Breast epithelium (tissue), 3 donors: ENCODE measurements around the gene BAZ2B.

ENCODE experiments used
- POLR2AphosphoS5 ChIP-seq, 3 donors: sonication (generic); formaldehyde crosslinking; IDR thresholded peaks; one replicate each; pipeline ENCODE4 v1.6.1; 2017; ENCODE audit warnings: antibody characterized with exemption in 3 of 3
- TF ChIP-seq, protein P1 (sequence below), 3 donors: fragments of 450-650 bp; IDR thresholded peaks; one replicate each; pipeline ENCODE4 v1.5.1; 2016 to 2017; ENCODE audit warnings: antibody characterized with exemption in 3 of 3, mild to moderate bottlenecking in 3 of 3, moderate library complexity in 3 of 3

DNA sequence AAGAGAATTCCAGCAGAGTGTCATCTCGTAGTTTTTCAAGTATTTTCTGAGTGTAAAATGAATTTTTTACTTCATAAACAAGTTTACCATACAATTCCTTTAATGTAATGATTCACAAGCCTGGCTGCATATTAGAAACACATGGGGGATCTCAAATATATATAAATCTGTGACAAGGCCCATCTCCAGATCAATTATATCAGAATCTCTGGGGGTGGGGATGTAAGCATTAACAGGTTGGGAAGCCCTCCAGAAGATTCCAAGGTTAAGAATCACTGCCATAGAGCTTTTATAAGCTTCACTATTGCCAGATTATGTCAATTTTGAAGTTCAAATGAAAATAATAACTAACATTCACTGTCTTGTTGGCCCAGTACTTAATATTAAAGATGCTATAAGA lies 111.2 kb downstream of the BAZ2B start:
- TF ChIP-seq, protein P1, sequence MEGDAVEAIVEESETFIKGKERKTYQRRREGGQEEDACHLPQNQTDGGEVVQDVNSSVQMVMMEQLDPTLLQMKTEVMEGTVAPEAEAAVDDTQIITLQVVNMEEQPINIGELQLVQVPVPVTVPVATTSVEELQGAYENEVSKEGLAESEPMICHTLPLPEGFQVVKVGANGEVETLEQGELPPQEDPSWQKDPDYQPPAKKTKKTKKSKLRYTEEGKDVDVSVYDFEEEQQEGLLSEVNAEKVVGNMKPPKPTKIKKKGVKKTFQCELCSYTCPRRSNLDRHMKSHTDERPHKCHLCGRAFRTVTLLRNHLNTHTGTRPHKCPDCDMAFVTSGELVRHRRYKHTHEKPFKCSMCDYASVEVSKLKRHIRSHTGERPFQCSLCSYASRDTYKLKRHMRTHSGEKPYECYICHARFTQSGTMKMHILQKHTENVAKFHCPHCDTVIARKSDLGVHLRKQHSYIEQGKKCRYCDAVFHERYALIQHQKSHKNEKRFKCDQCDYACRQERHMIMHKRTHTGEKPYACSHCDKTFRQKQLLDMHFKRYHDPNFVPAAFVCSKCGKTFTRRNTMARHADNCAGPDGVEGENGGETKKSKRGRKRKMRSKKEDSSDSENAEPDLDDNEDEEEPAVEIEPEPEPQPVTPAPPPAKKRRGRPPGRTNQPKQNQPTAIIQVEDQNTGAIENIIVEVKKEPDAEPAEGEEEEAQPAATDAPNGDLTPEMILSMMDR (IDR thresholded peaks at IDR 0.05) = no peak
- no peak for TF ChIP-seq POLR2AphosphoS5 (IDR thresholded peaks at IDR 0.05)
